Measurements from ENCODE around the gene CNGA2.

DNA sequence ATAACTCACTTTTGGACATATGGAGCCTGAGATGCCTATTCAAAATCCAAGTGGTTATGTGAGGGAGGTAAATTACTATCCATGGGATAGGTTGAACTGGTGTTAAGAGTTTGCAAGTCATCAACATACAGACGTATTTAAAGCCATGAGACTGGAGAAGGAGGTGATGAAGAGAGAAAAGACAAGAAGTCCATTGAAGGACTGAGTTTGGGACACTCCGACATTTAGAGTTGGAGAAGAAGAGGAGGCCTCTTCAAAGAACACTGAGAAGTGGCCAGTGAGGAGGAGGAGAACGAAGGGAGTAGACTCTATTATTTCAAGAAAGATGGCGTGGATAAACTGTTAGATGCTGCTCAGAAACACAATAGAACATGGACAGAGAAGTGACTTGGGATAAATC is at the start of gene CNGA2:
- TF ChIP-seq EGR1 (IDR thresholded peaks at IDR 0.05) (no peak), TAF1 (IDR thresholded peaks at IDR 0.05; ENCODE audit: low read depth) (no peak), RAD21 (IDR thresholded peaks at IDR 0.05; ENCODE audit: low read depth) (no peak), CREB1 (IDR thresholded peaks at IDR 0.05; ENCODE audit: low read depth) (no peak), NFIC (IDR thresholded peaks at IDR 0.05) (no peak), EP300 (IDR thresholded peaks at IDR 0.05; ENCODE audit: borderline replicate concordance) (no peak)
- TF ChIP-seq, protein P1, sequence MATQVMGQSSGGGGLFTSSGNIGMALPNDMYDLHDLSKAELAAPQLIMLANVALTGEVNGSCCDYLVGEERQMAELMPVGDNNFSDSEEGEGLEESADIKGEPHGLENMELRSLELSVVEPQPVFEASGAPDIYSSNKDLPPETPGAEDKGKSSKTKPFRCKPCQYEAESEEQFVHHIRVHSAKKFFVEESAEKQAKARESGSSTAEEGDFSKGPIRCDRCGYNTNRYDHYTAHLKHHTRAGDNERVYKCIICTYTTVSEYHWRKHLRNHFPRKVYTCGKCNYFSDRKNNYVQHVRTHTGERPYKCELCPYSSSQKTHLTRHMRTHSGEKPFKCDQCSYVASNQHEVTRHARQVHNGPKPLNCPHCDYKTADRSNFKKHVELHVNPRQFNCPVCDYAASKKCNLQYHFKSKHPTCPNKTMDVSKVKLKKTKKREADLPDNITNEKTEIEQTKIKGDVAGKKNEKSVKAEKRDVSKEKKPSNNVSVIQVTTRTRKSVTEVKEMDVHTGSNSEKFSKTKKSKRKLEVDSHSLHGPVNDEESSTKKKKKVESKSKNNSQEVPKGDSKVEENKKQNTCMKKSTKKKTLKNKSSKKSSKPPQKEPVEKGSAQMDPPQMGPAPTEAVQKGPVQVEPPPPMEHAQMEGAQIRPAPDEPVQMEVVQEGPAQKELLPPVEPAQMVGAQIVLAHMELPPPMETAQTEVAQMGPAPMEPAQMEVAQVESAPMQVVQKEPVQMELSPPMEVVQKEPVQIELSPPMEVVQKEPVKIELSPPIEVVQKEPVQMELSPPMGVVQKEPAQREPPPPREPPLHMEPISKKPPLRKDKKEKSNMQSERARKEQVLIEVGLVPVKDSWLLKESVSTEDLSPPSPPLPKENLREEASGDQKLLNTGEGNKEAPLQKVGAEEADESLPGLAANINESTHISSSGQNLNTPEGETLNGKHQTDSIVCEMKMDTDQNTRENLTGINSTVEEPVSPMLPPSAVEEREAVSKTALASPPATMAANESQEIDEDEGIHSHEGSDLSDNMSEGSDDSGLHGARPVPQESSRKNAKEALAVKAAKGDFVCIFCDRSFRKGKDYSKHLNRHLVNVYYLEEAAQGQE (IDR thresholded peaks at IDR 0.05; ENCODE audit: low read depth) = no peak
